ENCODE data around the gene BABAM2. TPM values are rescaled to one million over a fixed set of nuclear protein-coding genes. Genes with fewer than 3 reads are reported as not detected.
A peak's percentile ranks its signal among the peaks of the same experiment; 100 is the strongest.

Gene BABAM2
- polyA plus RNA-seq, 3 donors, result 33.2 to 52.8 (median 49.3) TPM

DNA sequence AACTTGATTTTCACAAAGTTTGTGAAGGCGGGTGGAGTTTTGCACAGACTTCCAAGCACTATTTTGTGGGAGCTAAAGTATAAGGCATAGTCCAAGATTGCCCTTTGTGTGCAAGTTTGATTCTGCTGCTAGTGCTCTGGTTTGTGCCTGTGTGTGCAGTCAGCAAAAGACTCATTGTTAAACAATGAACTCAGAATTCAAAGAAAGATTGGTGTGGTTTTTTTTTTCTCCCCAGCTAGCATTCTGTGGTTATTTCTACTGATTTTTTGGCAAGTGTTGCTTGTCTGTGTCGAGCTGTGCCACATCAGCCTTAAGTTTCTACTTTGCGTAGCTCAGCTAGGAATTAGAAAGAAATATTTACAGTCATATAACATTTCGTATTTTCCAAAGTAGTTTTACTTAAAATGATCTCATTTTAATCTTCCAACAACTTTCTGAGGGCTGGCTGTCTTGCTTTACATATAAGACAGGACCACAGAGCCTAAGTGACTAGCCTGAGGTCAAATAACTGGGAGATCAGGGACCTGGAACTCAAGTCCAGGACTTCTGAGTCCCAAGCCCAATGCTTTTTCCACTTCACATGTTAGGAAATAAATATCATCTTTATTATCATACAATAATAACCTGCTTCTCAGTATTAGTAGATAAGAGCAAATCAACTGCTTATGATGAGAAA is 69.8 kb downstream of the BABAM2 start:
- no peak for DNase-seq
- Histone ChIP-seq H3K27ac (ENCODE audit: low read depth in 1 of 2, low read length in 2 of 2) (peak overlapping the region; percentile 47 to 78), H3K9me3 (replicated peaks in 1 of 2; ENCODE audit: control insufficient read depth in 1 of 2, insufficient read depth in 1 of 2, low read length in 2 of 2) (peaks cover 0 to 7% of the 10 kb centered on the region in 2 donors), H2AFZ (ENCODE audit: insufficient read depth, low read depth, low read length, poor library complexity, severe bottlenecking) (peak overlapping the region; percentile 70), H3K4me3 (replicated peaks in 1 of 3; ENCODE audit: low read depth in 2 of 3, low read length in 3 of 3) (peak overlapping the region in 1 of 3 experiments; percentile 45), H3K9ac (ENCODE audit: insufficient read depth, low read length, poor library complexity, severe bottlenecking) (peak overlapping the region; percentile 11), H3K79me2 (ENCODE audit: insufficient read depth, low read length) (peaks cover 81% of the 10 kb centered on the region), H4K20me1 (ENCODE audit: insufficient read depth, low read length) (no peaks in the 10 kb centered on the region), H3K27me3 (ENCODE audit: control insufficient read depth in 2 of 2, insufficient read depth in 2 of 2, low read length in 2 of 2) (no peaks in the 10 kb centered on the region), H3K36me3 (replicated peaks in 1 of 2; ENCODE audit: control insufficient read depth in 1 of 2, insufficient read depth in 2 of 2, low read length in 2 of 2) (no peaks in the 10 kb centered on the region), H3K4me1 (ENCODE audit: control insufficient read depth in 1 of 2, insufficient read depth in 2 of 2, low read length in 2 of 2) (peaks cover 50 to 61% of the 10 kb centered on the region in 2 donors), H3K4me2 (replicated peaks; ENCODE audit: extremely low read depth, low read length, poor library complexity, severe bottlenecking) (peak overlapping the region; percentile 61)
- peak overlapping the region in 1 of 2 donors; percentile 15 for H3K4me3 Mint-ChIP-seq
- H3K9me3 Mint-ChIP-seq, result peaks cover 3 to 11% (median 7%) of the 10 kb centered on the region in 7 donors
- TF ChIP-seq, protein P1, sequence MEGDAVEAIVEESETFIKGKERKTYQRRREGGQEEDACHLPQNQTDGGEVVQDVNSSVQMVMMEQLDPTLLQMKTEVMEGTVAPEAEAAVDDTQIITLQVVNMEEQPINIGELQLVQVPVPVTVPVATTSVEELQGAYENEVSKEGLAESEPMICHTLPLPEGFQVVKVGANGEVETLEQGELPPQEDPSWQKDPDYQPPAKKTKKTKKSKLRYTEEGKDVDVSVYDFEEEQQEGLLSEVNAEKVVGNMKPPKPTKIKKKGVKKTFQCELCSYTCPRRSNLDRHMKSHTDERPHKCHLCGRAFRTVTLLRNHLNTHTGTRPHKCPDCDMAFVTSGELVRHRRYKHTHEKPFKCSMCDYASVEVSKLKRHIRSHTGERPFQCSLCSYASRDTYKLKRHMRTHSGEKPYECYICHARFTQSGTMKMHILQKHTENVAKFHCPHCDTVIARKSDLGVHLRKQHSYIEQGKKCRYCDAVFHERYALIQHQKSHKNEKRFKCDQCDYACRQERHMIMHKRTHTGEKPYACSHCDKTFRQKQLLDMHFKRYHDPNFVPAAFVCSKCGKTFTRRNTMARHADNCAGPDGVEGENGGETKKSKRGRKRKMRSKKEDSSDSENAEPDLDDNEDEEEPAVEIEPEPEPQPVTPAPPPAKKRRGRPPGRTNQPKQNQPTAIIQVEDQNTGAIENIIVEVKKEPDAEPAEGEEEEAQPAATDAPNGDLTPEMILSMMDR (IDR thresholded peaks at IDR 0.05), result no peak
- 67% methylated on average over 1 of the region's 4 CpGs for WGBS (ENCODE audit: insufficient coverage)
- H3K27ac Mint-ChIP-seq, result peak overlapping the region; percentile 83 to 92 (median 90)
- H3K4me1 Mint-ChIP-seq, result peaks cover 61% of the 10 kb centered on the region
- peaks cover 18 to 22% of the 10 kb centered on the region in 2 donors for H3K36me3 Mint-ChIP-seq
- H3K27me3 Mint-ChIP-seq (ENCODE audit: low read depth in 3 of 3), result peaks cover 0 to 2% (median 0%) of the 10 kb centered on the region in 3 donors
- intact Hi-C loops (cut with micrococcal nuclease), result loop anchor here in 1 of 2 donors (5.0 kb wide), 1 partner anchor 37 kb away; no protein-coding TSS in a partner anchor

DNA sequence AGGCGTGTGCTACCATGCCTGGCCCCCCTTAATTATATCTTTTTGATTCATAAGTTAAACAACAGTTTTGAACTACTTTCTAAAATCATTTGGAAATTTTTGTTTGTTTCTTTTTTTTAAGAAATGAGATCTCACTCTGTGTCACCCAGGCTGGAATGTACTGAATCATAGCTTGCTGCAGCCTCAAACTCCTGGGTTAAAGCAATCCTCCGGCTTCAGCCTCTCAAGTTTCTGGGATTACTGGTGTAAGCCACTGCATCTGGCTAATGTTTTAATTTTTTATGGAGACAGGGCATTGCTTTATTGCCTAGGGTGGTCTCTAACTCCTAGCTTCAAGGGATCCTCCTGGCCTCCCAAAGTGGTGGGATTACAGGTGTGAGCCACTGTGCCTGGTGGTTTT is 71.5 kb downstream of the BABAM2 start:
- peak overlapping the region in 1 of 2 donors; percentile 29 for H3K27ac ChIP-seq (ENCODE audit: low read depth in 1 of 2, low read length in 2 of 2)
- peaks cover 42 to 45% of the 10 kb centered on the region in 2 donors for H3K4me1 ChIP-seq (ENCODE audit: control insufficient read depth in 1 of 2, insufficient read depth in 2 of 2, low read length in 2 of 2)
- H3K36me3 ChIP-seq (replicated peaks in 1 of 2; ENCODE audit: control insufficient read depth in 1 of 2, insufficient read depth in 2 of 2, low read length in 2 of 2), result no peaks in the 10 kb centered on the region
- TF ChIP-seq, protein P1 (IDR thresholded peaks at IDR 0.05), result no peak
- H3K4me2 ChIP-seq (replicated peaks; ENCODE audit: extremely low read depth, low read length, poor library complexity, severe bottlenecking), result no peak overlapping the region
- H3K79me2 ChIP-seq (ENCODE audit: insufficient read depth, low read length), result peaks cover 80% of the 10 kb centered on the region
- peaks cover 60% of the 10 kb centered on the region for H3K4me1 Mint-ChIP-seq
- no peak overlapping the region for H3K4me3 ChIP-seq (replicated peaks in 1 of 3; ENCODE audit: low read depth in 2 of 3, low read length in 3 of 3)
- peaks cover 0 to 7% of the 10 kb centered on the region in 2 donors for H3K9me3 ChIP-seq (replicated peaks in 1 of 2; ENCODE audit: control insufficient read depth in 1 of 2, insufficient read depth in 1 of 2, low read length in 2 of 2)
- H4K20me1 ChIP-seq (ENCODE audit: insufficient read depth, low read length), result no peaks in the 10 kb centered on the region
- H3K27me3 ChIP-seq (ENCODE audit: control insufficient read depth in 2 of 2, insufficient read depth in 2 of 2, low read length in 2 of 2), result no peaks in the 10 kb centered on the region
- H2AFZ ChIP-seq (ENCODE audit: insufficient read depth, low read depth, low read length, poor library complexity, severe bottlenecking), result no peak overlapping the region
- peak overlapping the region in 3 of 7 donors; percentile 5 to 57 (median 18) for H3K27ac Mint-ChIP-seq
- no CpG with 5 or more reads among the region's 2 CpGs for WGBS (ENCODE audit: insufficient coverage)
- intact Hi-C loops (cut with micrococcal nuclease), result loop anchor here in 1 of 2 donors (5.0 kb wide), 1 partner anchor 35 kb away; no protein-coding TSS in a partner anchor
- no peak overlapping the region for H3K9ac ChIP-seq (ENCODE audit: insufficient read depth, low read length, poor library complexity, severe bottlenecking)
- no peak overlapping the region for H3K4me3 Mint-ChIP-seq
- no peak for DNase-seq
- peaks cover 0 to 2% (median 0%) of the 10 kb centered on the region in 3 donors for H3K27me3 Mint-ChIP-seq (ENCODE audit: low read depth in 3 of 3)
- peaks cover 5 to 11% (median 7%) of the 10 kb centered on the region in 7 donors for H3K9me3 Mint-ChIP-seq
- H3K36me3 Mint-ChIP-seq, result peaks cover 18 to 21% of the 10 kb centered on the region in 2 donors
